ENCODE measurements around the gene KLF13.

Gene KLF13

GRCh38 chr15:31383139-31383538 lies 56.5 kb downstream of the KLF13 start:
- no peaks in the 10 kb centered on the region for H3K9me2 ChIP-seq (replicated peaks; ENCODE audit: control insufficient read depth, low read length)
- H3K4me1 ChIP-seq (ENCODE audit: control insufficient read depth, low read length): no peaks in the 10 kb centered on the region
- no peak overlapping the region for H3K27ac ChIP-seq (ENCODE audit: low read depth, low read length)
- H3K9me3 ChIP-seq (ENCODE audit: control insufficient read depth, insufficient read depth, low read length): no peaks in the 10 kb centered on the region
- H3K79me2 ChIP-seq (ENCODE audit: control insufficient read depth, low read length): no peaks in the 10 kb centered on the region
- no peaks in the 10 kb centered on the region for H3K27me3 ChIP-seq (ENCODE audit: control insufficient read depth, low read length)
- H4K20me1 ChIP-seq (ENCODE audit: control insufficient read depth, insufficient read depth, low read depth, low read length): no peaks in the 10 kb centered on the region
- no peak overlapping the region for H3K4me2 ChIP-seq (ENCODE audit: low read length)
- H3F3A ChIP-seq (ENCODE audit: control insufficient read depth, insufficient read depth): peaks cover 5% of the 10 kb centered on the region; the same call in 1 of the 2 replicates
- H3K4me3 ChIP-seq (ENCODE audit: low read length): no peak overlapping the region
- peaks cover 17% of the 10 kb centered on the region for H3K36me3 ChIP-seq (ENCODE audit: control insufficient read depth, low read length)
- TF ChIP-seq EZH2phosphoT487 (IDR thresholded peaks at IDR 0.05; ENCODE audit: borderline replicate concordance, low read length): no peak
- TF ChIP-seq, protein P1, sequence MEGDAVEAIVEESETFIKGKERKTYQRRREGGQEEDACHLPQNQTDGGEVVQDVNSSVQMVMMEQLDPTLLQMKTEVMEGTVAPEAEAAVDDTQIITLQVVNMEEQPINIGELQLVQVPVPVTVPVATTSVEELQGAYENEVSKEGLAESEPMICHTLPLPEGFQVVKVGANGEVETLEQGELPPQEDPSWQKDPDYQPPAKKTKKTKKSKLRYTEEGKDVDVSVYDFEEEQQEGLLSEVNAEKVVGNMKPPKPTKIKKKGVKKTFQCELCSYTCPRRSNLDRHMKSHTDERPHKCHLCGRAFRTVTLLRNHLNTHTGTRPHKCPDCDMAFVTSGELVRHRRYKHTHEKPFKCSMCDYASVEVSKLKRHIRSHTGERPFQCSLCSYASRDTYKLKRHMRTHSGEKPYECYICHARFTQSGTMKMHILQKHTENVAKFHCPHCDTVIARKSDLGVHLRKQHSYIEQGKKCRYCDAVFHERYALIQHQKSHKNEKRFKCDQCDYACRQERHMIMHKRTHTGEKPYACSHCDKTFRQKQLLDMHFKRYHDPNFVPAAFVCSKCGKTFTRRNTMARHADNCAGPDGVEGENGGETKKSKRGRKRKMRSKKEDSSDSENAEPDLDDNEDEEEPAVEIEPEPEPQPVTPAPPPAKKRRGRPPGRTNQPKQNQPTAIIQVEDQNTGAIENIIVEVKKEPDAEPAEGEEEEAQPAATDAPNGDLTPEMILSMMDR (IDR thresholded peaks at IDR 0.05; ENCODE audit: low read depth, low read length, poor library complexity, severe bottlenecking): no peak

DNA sequence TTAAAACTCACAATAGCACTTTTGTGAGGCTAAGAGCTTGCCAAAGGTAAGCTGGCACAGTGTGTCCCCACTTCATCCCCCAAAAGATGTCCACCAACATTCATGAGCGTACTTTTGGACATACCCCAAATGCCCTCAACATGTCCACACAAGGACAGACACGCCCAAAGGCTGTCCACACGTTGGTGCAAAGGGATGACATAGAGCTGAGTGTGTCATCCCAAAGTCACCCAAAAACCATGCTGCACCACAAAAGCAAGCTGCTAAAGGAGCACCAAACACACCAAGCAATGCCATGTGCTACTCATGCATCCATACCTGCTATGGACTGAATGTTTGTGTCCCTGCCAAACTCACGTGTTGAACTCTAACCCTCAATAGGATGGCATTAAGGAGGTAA lies 57.9 kb downstream of the KLF13 start:
- H3K27ac ChIP-seq (ENCODE audit: low read depth, low read length): no peak overlapping the region
- no peaks in the 10 kb centered on the region for H3K79me2 ChIP-seq (ENCODE audit: control insufficient read depth, low read length)
- peaks cover 5% of the 10 kb centered on the region; the same call in 1 of the 2 replicates for H3F3A ChIP-seq (ENCODE audit: control insufficient read depth, insufficient read depth)
- H3K4me3 ChIP-seq (ENCODE audit: low read length): no peak overlapping the region
- H3K27me3 ChIP-seq (ENCODE audit: control insufficient read depth, low read length): 0 out of 2 replicates have a peak, but pooled peaks cover 3% of the 10 kb centered on the region
- no peak overlapping the region for H3K4me2 ChIP-seq (ENCODE audit: low read length)
- no peaks in the 10 kb centered on the region for H3K4me1 ChIP-seq (ENCODE audit: control insufficient read depth, low read length)
- no peaks in the 10 kb centered on the region for H4K20me1 ChIP-seq (ENCODE audit: control insufficient read depth, insufficient read depth, low read depth, low read length)
- no peaks in the 10 kb centered on the region for H3K9me2 ChIP-seq (replicated peaks; ENCODE audit: control insufficient read depth, low read length)
- no peaks in the 10 kb centered on the region for H3K9me3 ChIP-seq (ENCODE audit: control insufficient read depth, insufficient read depth, low read length)
- TF ChIP-seq, protein P1 (IDR thresholded peaks at IDR 0.05; ENCODE audit: low read depth, low read length, poor library complexity, severe bottlenecking): no peak
- TF ChIP-seq EZH2phosphoT487 (IDR thresholded peaks at IDR 0.05; ENCODE audit: borderline replicate concordance, low read length): no peak
- H3K36me3 ChIP-seq (ENCODE audit: control insufficient read depth, low read length): peaks cover 2% of the 10 kb centered on the region; the same call in 1 of the 2 replicates

DNA sequence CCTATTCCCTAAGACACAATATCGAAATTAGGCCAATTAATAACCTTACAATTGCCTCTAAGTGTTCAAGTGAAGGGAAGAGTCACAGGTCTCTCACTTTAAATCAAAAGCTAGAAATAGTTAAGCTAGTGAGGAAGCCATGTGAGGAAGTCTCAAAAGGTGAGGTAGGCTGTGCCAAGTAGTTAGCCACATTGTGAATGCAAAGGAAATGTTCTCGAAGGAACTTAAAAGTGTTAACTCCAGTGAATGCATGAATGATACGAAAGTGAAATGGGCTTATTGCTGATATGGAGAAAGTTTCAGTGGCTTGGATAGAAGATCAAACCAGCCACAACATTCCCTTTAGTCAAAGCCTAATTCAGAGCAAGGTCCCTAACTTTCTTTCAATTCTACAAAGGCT lies 59.1 kb downstream of the KLF13 start:
- no peaks in the 10 kb centered on the region for H3K9me2 ChIP-seq (replicated peaks; ENCODE audit: control insufficient read depth, low read length)
- H3K79me2 ChIP-seq (ENCODE audit: control insufficient read depth, low read length): no peaks in the 10 kb centered on the region
- no peak overlapping the region for H3K4me3 ChIP-seq (ENCODE audit: low read length)
- TF ChIP-seq, protein P1 (IDR thresholded peaks at IDR 0.05; ENCODE audit: low read depth, low read length, poor library complexity, severe bottlenecking): no peak
- TF ChIP-seq EZH2phosphoT487 (IDR thresholded peaks at IDR 0.05; ENCODE audit: borderline replicate concordance, low read length): no peak
- no peaks in the 10 kb centered on the region; the same call in 1 of the 2 replicates for H3K36me3 ChIP-seq (ENCODE audit: control insufficient read depth, low read length)
- no peaks in the 10 kb centered on the region for H3K9me3 ChIP-seq (ENCODE audit: control insufficient read depth, insufficient read depth, low read length)
- no peaks in the 10 kb centered on the region for H4K20me1 ChIP-seq (ENCODE audit: control insufficient read depth, insufficient read depth, low read depth, low read length)
- H3F3A ChIP-seq (ENCODE audit: control insufficient read depth, insufficient read depth): peaks cover 5% of the 10 kb centered on the region; the same call in 1 of the 2 replicates
- H3K27ac ChIP-seq (ENCODE audit: low read depth, low read length): no peak overlapping the region
- H3K4me1 ChIP-seq (ENCODE audit: control insufficient read depth, low read length): no peaks in the 10 kb centered on the region
- H3K27me3 ChIP-seq (ENCODE audit: control insufficient read depth, low read length): 0 out of 2 replicates have a peak, but pooled peaks cover 7% of the 10 kb centered on the region
- H3K4me2 ChIP-seq (ENCODE audit: low read length): no peak overlapping the region
